ENCODE results near the gene CHRM1.
A peak's percentile ranks its signal among the peaks of the same experiment; 100 is the strongest.

The CHRM1 gene

GRCh38 chr11:62926680-62927455, 5.7 kb upstream of the CHRM1 start:
- DNase-seq (ENCODE audit: low spot score): no peak
- TF ChIP-seq CTCF (IDR thresholded peaks at IDR 0.05; ENCODE audit: extremely low read depth, insufficient read depth, missing control alignments): no peak
- in situ Hi-C loops (cut with MboI; ENCODE audit: low pct_unique_long_range_greater_than_20kb, low sequenced_read_pairs, unreplicated experiment): no loop called here

GRCh38 chr11:62925745-62926679, 4.8 kb upstream of the CHRM1 start:
- in situ Hi-C loops (cut with MboI; ENCODE audit: low pct_unique_long_range_greater_than_20kb, low sequenced_read_pairs, unreplicated experiment): no loop called here
- no peak for TF ChIP-seq CTCF (IDR thresholded peaks at IDR 0.05; ENCODE audit: extremely low read depth, insufficient read depth, missing control alignments)
- DNase-seq (ENCODE audit: low spot score): no peak

GRCh38 chr11:62925308-62925707, 4.1 kb upstream of the CHRM1 start:
- DNase-seq (ENCODE audit: low spot score): no peak
- in situ Hi-C loops (cut with MboI; ENCODE audit: low pct_unique_long_range_greater_than_20kb, low sequenced_read_pairs, unreplicated experiment): no loop called here
- no peak for TF ChIP-seq CTCF (IDR thresholded peaks at IDR 0.05; ENCODE audit: extremely low read depth, insufficient read depth, missing control alignments)

- TF ChIP-seq CTCF (IDR thresholded peaks at IDR 0.05; ENCODE audit: extremely low read depth, insufficient read depth, missing control alignments): no peak
- peak; percentile 61 for DNase-seq (ENCODE audit: low spot score)
- in situ Hi-C loops (cut with MboI; ENCODE audit: low pct_unique_long_range_greater_than_20kb, low sequenced_read_pairs, unreplicated experiment): no loop called here
Observed at GRCh38 chr11:62923601-62924411, 2.6 kb upstream of the CHRM1 start.

- in situ Hi-C loops (cut with MboI; ENCODE audit: low pct_unique_long_range_greater_than_20kb, low sequenced_read_pairs, unreplicated experiment): no loop called here
- peak; percentile 75 for DNase-seq (ENCODE audit: low spot score)
- TF ChIP-seq CTCF (IDR thresholded peaks at IDR 0.05; ENCODE audit: extremely low read depth, insufficient read depth, missing control alignments): peak; percentile 72
Observed at GRCh38 chr11:62922653-62923431, 1.7 kb upstream of the CHRM1 start.
